GM19351 (cell line): ENCODE measurements around the gene DAZL.
"Not testable (repeated sequence)": the region's sequence is repeated elsewhere in the genome, so short reads cannot be mapped to it uniquely, and the experiment has no call there.

Source experiments
- ATAC-seq: cut with Tn5 transposase; IDR thresholded peaks from one replicate; pipeline ENCODE4 v1.9.1; 2021; ENCODE audit warnings: mild to moderate bottlenecking, moderate library complexity; ENCODE audit not compliant: unreplicated experiment

DAZL gene

DNA sequence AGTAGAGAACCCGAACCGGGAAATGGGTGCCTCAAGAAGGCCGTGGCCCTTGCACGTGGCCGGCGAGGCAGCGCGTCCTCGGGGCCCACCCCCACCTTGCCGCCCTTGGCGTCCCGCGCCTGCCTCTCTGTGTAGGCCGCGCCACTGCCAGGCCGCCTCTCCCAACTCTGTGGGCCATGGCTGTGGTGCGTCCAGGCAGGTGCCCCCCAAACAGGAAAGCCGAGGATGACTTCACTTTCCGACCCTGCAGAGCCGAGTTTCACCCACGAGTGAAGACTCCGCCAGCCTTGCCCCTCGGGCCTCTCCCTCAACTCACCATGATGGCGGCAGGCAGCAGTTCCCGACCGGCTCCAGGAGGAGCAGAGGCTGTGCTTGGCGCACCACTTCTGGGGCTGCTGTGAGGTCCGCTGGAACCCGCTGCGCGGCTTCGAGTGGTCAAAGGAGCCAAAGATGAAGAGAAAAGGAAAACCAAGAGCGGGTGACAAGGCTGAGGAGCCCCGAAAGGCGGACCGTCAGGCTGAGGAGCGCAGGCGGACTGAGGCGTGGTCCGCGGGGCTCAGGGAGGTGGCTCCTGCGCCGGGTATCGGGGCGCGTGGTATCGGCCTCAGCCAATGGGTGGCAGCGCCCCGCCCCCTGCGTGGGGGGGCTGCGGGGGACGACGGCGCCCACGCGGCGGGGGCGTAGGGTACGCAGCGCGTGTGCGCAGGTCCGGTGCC is at the start of gene DAZL:
Gene DAZL, minus strand, starts transcription at position 537 of the 716 bp plus-strand sequence. Its CDS starts 218 bp downstream, at position 319.
- ATAC-seq: no peak

DNA sequence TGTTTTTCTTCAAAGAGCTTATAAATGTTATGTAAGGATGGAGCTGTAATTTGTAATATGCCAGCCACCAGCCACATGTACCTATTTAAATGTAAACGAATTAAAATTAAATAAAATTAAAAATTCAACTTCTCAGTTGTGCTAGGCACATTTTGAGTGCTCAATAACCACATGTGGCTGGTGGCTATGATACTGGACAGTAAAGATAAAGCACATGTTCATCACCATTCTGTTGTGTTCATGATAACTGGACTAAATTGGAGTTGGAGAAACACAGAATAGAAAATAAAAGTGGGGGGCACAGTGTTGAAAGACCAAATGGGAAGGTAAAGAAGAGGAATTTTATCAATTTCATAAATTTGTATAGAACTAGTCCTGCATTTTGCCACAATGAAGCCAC is 49.8 kb upstream of the DAZL start:
- no peak for ATAC-seq

DNA sequence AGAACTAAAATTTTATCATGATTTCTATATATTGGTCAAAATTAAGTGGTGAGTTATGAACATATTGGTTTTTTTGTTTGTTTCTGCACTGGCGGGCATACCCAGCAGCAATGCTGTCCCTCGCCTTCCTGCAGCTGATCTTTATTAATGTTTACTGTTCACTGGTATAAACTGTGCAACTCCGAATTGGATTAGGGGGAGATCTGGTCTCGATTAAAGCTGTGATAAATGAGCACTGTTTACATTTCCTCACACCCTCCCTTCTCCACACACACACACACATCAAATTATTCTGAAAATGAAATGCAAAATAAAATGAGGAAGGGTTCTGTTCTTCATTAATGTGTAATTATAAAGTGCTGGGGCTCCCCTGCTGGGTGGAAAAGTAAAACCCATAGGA is 48.5 kb upstream of the DAZL start:
- no peak for ATAC-seq

DNA sequence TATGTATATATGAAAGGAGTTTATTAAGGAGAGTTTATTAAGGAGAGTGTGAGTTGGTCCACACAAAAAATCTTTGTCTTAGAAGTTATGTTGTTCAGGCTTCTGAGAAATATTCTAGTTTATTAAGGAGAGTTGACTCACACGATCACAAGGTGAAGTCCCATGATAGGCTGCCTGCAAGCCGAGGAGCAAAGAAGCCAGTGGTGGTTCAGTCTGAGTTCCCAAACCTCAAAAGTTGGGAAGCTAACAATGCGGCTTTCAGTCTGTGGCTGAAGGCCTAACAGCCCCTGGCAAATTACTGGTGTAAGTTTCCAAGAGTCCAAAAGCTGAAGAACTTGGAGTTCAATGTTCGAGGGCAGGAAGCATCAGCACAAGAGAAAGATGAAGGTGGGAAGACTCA is 42.4 kb upstream of the DAZL start:
- ATAC-seq: no peak

GRCh38 chr3:16639806-16640205 is 34.6 kb upstream of the DAZL start:
- ATAC-seq: no peak

DNA sequence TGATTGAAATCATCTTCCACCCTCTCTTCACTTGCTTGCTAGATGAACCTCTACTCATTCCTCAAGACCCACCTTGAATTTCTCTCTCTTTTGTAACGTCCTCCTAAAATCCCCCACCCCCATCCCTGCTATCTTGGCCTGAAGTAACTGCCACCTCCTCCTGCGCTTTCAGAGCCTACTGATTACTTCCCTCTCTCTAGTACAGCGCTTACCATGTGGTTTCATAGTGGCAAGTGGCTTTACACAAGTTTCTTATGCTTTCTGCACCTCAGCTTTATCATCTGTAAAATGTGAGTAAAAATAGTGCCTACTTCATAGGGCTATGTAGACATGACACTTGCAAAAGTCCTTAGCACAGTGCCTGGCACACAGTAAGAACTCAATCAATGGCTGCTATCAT is 28.7 kb upstream of the DAZL start:
- ATAC-seq: peak; percentile 96

DNA sequence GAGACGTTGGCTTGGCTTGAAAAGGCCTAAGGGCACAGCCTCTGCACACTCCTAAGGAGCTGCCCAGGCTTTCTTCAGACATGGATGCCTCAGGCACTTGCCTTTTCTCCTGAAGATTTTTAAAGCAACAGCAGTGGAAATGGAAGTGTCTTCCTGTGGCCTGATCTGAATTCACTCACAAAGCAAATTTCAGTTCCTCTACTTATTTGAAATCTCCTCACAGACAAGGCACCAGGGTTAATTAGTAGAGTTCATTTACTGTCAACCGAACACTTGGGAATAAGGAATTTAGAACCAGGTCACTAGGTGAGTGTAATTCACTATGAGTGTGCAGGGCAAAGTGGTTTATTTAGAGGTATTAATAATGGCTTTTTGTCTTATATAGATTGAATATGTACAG is 27.2 kb upstream of the DAZL start:
- ATAC-seq: no peak

DNA sequence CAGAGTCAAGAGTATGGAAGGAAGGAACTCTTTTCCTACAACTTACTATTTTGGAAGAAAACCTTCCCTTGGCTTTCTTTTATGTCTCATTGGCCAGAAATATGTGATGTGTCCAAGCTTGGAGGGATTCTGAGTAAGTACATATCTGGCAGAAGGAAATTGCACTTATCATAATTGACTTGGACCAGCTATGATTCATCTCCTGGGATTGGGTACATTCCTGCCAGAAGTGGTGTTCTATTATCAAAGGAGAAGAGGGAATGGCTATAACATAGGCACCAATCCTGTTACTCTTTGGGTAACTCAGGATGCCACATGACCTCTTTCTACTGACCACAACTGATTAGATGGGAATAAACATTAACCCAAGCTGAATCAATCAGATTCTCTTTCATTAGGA is 13.5 kb upstream of the DAZL start:
- no peak for ATAC-seq

GRCh38 chr3:16617155-16617554 is 11.9 kb upstream of the DAZL start:
- ATAC-seq: not testable (repeated sequence)

GRCh38 chr3:16616083-16616482 is 10.9 kb upstream of the DAZL start:
- ATAC-seq: no peak

- ATAC-seq: no peak
Observed at GRCh38 chr3:16614033-16615031, 9.1 kb upstream of the DAZL start.

DNA sequence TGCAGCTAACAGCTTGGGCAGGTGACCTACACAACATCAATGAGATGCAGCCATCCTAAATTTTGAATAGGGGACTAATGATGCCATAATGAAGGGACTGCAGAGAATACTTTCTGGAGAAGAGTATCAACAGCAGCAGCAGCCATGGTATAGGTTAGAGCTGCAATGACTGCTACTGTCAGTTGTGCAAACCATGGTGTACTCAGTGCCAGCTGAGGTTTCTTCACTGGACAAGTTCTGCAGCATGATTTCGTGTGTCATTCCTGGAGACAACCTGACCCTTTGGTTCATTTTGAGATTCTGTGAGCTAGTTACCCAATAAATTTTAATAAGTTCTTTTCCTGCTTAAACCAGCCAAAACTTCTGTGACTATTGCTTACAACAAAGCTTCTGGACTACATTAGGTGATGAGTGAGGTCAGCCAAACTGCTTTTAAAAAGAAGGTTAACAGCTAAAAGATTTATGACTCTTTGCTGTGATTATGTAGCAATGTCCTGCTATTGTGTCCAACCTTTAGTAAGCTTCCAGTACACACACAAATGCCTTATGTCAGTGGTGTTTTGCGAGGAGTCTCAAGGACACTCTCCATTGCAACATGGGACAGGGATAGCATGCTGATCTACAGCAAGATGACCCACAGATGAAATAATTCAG is 4.8 kb upstream of the DAZL start:
- ATAC-seq: no peak

GRCh38 chr3:16608816-16609215 is 3.6 kb upstream of the DAZL start:
- no peak for ATAC-seq

DNA sequence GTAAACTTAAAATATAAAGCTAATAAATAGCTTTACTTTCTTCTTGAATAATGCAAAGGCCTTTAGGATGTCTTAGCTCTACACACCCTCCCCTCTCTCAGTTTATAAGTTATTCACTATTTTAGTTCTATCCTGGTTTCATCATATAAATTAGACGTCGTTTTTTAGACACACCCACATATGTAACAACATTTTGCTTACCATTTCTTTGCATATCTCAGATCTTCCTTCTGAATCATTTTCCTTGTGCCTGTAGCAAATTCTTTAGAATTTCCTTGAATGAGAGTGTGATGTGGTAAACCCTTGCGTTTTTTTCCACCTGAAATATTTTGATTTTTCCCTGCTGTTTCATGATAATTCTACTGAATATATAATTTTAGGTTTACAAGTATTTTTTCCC is 2.5 kb upstream of the DAZL start:
- ATAC-seq: no peak

GRCh38 chr3:16606398-16606797 is 1.2 kb upstream of the DAZL start:
- no peak for ATAC-seq

DNA sequence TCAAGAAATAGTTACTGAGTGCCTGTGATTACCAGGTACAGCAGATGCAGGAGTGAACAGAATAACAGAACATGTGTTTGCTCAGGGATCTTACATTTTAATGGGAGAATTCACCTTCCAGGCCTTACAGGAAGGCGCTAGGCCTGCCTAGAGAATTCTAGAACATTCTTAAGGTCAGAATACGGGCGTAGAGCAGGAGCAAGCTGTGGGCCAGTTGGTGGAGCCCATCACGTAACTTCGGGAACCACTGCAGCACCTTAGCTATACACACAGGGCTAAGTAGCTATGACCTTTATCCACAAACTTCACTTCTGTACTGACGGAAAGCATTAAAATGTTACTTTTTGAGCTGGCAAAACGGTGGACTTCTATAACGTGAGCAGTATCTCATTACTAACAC is 743 bp upstream of the DAZL start:
- ATAC-seq: no peak

GRCh38 chr3:16604433-16604832 is 790 bp downstream of the DAZL start:
- ATAC-seq: no peak

GRCh38 chr3:16601537-16602005 is 3.7 kb downstream of the DAZL start:
- no peak for ATAC-seq

- no peak for ATAC-seq
Observed at GRCh38 chr3:16600780-16601536, 4.3 kb downstream of the DAZL start.

- no peak for ATAC-seq
Observed at GRCh38 chr3:16599694-16600093, 5.5 kb downstream of the DAZL start.
